Peyer's patch (tissue), 4 donors: ENCODE results near the gene SERPINB10. TPM values are rescaled to one million over a fixed set of nuclear protein-coding genes. Genes with fewer than 3 reads are reported as not detected.

Experiments used
- DNase-seq, 3 donors: peaks; one replicate each; pipeline ENCODE4 v3.0.0-alpha.2; 2017 to 2019
- H3K27ac ChIP-seq, 4 donors: fragments of 200-600 bp; sonication (generic); one replicate each; pipeline ENCODE4 v1.5.1; 2016 to 2019
- H3K27me3 ChIP-seq, 2 donors: fragments of 200-600 bp; sonication (generic); one replicate each; pipeline ENCODE4 v1.5.1; 2019
- H3K36me3 ChIP-seq, 3 donors: fragments of 200-600 bp; sonication (generic); one replicate each; pipeline ENCODE4 v1.5.1; 2016 to 2019
- H3K4me1 ChIP-seq, 4 donors: fragments of 200-600 bp; sonication (generic); one replicate each; pipeline ENCODE4 v1.5.1; 2016 to 2019
- H3K4me3 ChIP-seq, 4 donors: fragments of 200-600 bp; sonication (generic); 1 replicate in 3 of 4; 2 replicates in 1 of 4; pipeline ENCODE4 v1.5.1; 2016 to 2019; ENCODE audit warnings: mild to moderate bottlenecking in 1 of 4
- H3K9me3 ChIP-seq, 4 donors: fragments of 200-600 bp; sonication (generic); one replicate each; pipeline ENCODE4 v1.5.1; 2016 to 2019; ENCODE audit warnings: mild to moderate bottlenecking in 1 of 4
- CTCF ChIP-seq, 6 experiments: fragments of 450-650 bp in 4 of 6; fragments of 200-600 bp in 2 of 6; sonication (generic) in 1 of 6; IDR thresholded peaks; one replicate each; pipeline ENCODE4 v1.5.1; 2017 to 2019; ENCODE audit warnings: antibody characterized with exemption in 6 of 6, mild to moderate bottlenecking in 3 of 6, moderate library complexity in 1 of 6
- POLR2A ChIP-seq, 2 donors: fragments of 450-650 bp; IDR thresholded peaks; one replicate each; pipeline ENCODE4 v1.5.1; 2017; ENCODE audit warnings: antibody characterized with exemption in 2 of 2, mild to moderate bottlenecking in 2 of 2, moderate library complexity in 2 of 2
- total RNA-seq, 4 donors: library from RNA; depleted of rRNA; stranded (reverse); fragments of >200 nt; gene quantifications; one replicate each; pipeline ENCODE4 v1.1.0, GENCODE V29; 2016

Gene SERPINB10
- total RNA-seq, 4 donors from 2014 or later, result not detected

DNA sequence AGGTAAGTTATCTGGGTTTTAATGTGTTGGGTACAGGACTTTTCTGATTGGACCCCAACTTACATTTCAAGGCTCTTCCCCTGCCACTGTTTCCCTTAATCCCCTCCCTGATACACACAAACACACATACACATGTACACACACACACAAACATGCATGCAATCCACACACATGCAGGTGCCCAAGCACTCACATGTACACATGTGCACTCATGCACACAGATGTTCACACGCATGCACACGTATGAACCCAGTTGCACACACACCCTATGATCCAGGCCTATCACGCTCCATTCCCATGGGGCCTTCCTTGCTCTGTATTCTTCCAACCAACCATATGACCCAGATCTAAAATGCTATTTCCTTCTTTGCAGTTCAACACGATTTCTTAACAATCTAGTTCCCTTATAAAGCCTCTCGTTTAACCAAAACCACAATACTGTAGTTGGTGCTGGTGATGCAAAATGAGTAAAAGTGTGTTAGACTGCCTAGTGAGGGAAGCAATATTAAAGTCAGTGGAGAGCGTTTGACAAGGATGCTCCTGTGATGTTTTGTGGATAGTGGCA lies 73.2 kb downstream of the SERPINB10 start:
- Histone ChIP-seq H3K27ac (no peak overlapping the region), H3K27me3 (no peaks in the 10 kb centered on the region), H3K4me3 (no peak overlapping the region), H3K9me3 (no peaks in the 10 kb centered on the region), H3K36me3 (peaks cover 0 to 45% (median 0%) of the 10 kb centered on the region in 3 donors), H3K4me1 (peaks cover 0 to 5% (median 0%) of the 10 kb centered on the region in 4 donors)
- no peak for TF ChIP-seq POLR2A (IDR thresholded peaks at IDR 0.05)
- no peak for TF ChIP-seq CTCF (IDR thresholded peaks at IDR 0.05)
- no peak for DNase-seq

DNA sequence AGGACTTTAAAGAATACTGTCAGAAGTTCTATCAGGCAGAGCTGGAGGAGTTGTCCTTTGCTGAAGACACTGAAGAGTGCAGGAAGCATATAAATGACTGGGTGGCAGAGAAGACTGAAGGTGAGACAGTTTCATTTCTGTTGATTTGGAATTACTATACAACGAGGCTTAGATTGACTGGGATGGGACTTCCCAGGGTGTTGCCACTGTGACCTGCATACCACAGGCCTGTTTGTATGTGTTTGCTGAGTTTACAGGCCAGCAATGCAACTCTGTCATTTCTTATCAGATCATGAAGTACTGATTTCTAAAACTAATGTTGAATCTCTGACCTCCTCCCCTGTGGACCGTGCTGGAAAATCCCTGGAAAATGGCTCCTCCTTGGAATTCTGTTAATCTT lies 74.0 kb downstream of the SERPINB10 start:
- no peak overlapping the region for H3K27ac ChIP-seq
- no peaks in the 10 kb centered on the region for H3K27me3 ChIP-seq
- no peaks in the 10 kb centered on the region for H3K9me3 ChIP-seq
- H3K4me3 ChIP-seq, result no peak overlapping the region
- TF ChIP-seq POLR2A (IDR thresholded peaks at IDR 0.05) (no peak), CTCF (IDR thresholded peaks at IDR 0.05) (no peak)
- peaks cover 0 to 47% (median 0%) of the 10 kb centered on the region in 3 donors for H3K36me3 ChIP-seq
- DNase-seq, result no peak
- peaks cover 0 to 5% (median 0%) of the 10 kb centered on the region in 4 donors for H3K4me1 ChIP-seq

GRCh38 chr18:63982361-63982760 lies 74.6 kb downstream of the SERPINB10 start:
- Histone ChIP-seq H3K27ac (no peak overlapping the region), H3K4me1 (peaks cover 0 to 5% (median 0%) of the 10 kb centered on the region in 4 donors), H3K36me3 (peaks cover 0 to 52% (median 0%) of the 10 kb centered on the region in 3 donors), H3K9me3 (no peaks in the 10 kb centered on the region), H3K27me3 (no peaks in the 10 kb centered on the region), H3K4me3 (no peak overlapping the region)
- DNase-seq, result no peak
- TF ChIP-seq POLR2A (IDR thresholded peaks at IDR 0.05) (no peak), CTCF (IDR thresholded peaks at IDR 0.05) (no peak)

Other genes starting within 250 kb of the SERPINB10 start
- gene SERPINB3, start 246.1 kb upstream of the SERPINB10 start, total RNA-seq, result not detected
- not detected for gene SERPINB11, start 205.0 kb upstream of the SERPINB10 start, total RNA-seq
- not detected for gene SERPINB7, start 132.5 kb upstream of the SERPINB10 start, total RNA-seq
- not detected for gene SERPINB2, start 20.3 kb upstream of the SERPINB10 start, total RNA-seq
- gene HMSD, start 41.3 kb downstream of the SERPINB10 start, total RNA-seq, result not detected
- 10 to 100 TPM in 3 of 4 donors, 1 to 10 TPM in 1; 6.6 to 20.2 (median 14.0) TPM for gene SERPINB8, start 62.1 kb downstream of the SERPINB10 start, total RNA-seq
- not detected for gene LINC00305, start 241.1 kb downstream of the SERPINB10 start, total RNA-seq